T-helper 1 cell treated with Interleukin-12 subunit alpha and Interleukin-12 subunit beta and Interleukin-4 antibody, amounts not matched to agents 30 μg/mL and 1 μg/mL, for 36 hours (primary cell): ENCODE results near the gene SH2D3A.
"Not testable (repeated sequence)": the region's sequence is repeated elsewhere in the genome, so short reads cannot be mapped to it uniquely, and the experiment has no call there.

Experiments
- H3K27ac Mint-ChIP-seq: one replicate; pipeline ENCODE4 v1.8.0; 2021; ENCODE audit warnings: mild to moderate bottlenecking, mixed read lengths
- H3K27me3 Mint-ChIP-seq: one replicate; pipeline ENCODE4 v1.8.0; 2021; ENCODE audit warnings: low read depth, mixed read lengths
- H3K36me3 Mint-ChIP-seq: one replicate; pipeline ENCODE4 v1.8.0; 2021; ENCODE audit warnings: low read depth, mixed read lengths
- H3K4me1 Mint-ChIP-seq: one replicate; pipeline ENCODE4 v1.8.0; 2021; ENCODE audit warnings: low read depth, mixed read lengths
- H3K4me3 Mint-ChIP-seq: one replicate; pipeline ENCODE4 v1.8.0; 2021; ENCODE audit warnings: mild to moderate bottlenecking, moderate library complexity, mixed read lengths
- H3K9me3 Mint-ChIP-seq: one replicate; pipeline ENCODE4 v1.8.0; 2021; ENCODE audit warnings: mixed read lengths

The SH2D3A gene

GRCh38 chr19:6767357-6768235, at the start of gene SH2D3A:
TSS of gene SH2D3A (minus strand) at chr19:6767435. CDS start at chr19:6763748, 3,687 bp downstream.
- H3K27me3 Mint-ChIP-seq, result no peaks in the 10 kb centered on the region
- H3K4me1 Mint-ChIP-seq, result peaks cover 37% of the 10 kb centered on the region
- H3K9me3 Mint-ChIP-seq, result no peaks in the 10 kb centered on the region
- H3K27ac Mint-ChIP-seq, result peak within 1 kb of the TSS; percentile 94
- H3K36me3 Mint-ChIP-seq, result peaks cover 4% of the 10 kb centered on the region
- peak within 1 kb of the TSS; percentile 92 for H3K4me3 Mint-ChIP-seq

DNA sequence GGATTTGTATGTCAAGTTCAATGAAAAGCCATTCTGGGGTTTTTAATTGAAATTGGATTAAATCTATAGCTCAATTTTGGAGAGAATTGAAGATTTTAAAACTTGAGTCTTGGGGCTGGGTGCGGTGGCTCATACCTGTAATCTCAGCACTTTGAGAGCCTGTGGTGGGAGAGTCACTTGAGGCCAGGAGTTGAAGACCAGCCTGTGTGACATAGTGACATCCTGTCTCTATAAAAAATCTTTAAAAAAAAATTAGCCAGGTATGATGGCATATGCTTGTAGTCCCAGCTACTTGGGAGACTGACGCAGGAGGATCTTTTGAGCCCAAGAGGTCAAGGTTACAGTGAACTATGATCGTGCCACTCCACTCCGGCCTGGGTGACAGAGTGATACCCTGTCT, 46.4 kb upstream of the SH2D3A start:
- no peak overlapping the region for H3K4me3 Mint-ChIP-seq
- peaks cover 52% of the 10 kb centered on the region for H3K4me1 Mint-ChIP-seq
- H3K27ac Mint-ChIP-seq, result peak overlapping the region; percentile 15
- H3K36me3 Mint-ChIP-seq, result peaks cover 48% of the 10 kb centered on the region
- H3K27me3 Mint-ChIP-seq, result no peaks in the 10 kb centered on the region
- H3K9me3 Mint-ChIP-seq, result peaks cover 7% of the 10 kb centered on the region

DNA sequence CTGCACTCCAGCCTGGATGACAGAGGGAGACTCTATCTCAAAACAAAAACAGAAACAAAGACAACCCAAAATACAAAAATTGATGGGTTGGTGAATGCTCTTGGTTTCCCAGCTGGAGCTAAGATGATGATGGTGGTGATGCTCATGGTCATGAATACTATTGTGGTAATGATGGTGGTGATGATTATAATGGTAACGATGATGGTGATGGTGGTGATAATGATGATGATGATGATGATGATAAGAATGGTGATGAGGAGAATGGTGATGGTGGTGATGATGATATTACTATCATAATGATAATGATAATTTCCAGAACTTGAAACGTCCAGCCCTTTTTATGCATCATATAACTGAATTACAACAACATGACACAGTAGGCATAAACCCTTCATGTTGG, 45.4 kb upstream of the SH2D3A start:
- no peaks in the 10 kb centered on the region for H3K27me3 Mint-ChIP-seq
- H3K4me1 Mint-ChIP-seq, result peaks cover 49% of the 10 kb centered on the region
- H3K4me3 Mint-ChIP-seq, result no peak overlapping the region

DNA sequence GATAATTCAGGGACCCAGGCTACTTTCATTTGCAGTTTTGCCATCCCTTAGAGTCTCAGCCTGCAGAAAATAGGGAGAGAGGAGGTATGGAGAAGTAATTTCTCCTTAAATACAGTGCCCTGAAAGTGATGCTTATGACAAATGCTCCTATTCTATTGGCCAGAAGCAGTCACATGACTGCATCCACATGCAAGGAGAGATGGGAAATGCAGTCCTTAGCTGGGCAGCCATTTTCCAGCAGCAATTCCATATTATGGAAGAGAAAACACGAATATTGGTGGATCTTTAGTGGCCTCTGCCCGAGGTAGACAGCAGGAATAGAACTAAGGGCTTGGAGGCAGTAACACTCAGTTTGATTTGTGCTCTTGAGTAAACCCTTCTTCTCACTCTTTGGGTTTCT, 44.7 kb upstream of the SH2D3A start:
- H3K9me3 Mint-ChIP-seq, result peaks cover 5% of the 10 kb centered on the region
- H3K4me1 Mint-ChIP-seq, result peaks cover 49% of the 10 kb centered on the region
- peak overlapping the region; percentile 4 for H3K27ac Mint-ChIP-seq
- no peak overlapping the region for H3K4me3 Mint-ChIP-seq
- no peaks in the 10 kb centered on the region for H3K27me3 Mint-ChIP-seq
- H3K36me3 Mint-ChIP-seq, result peaks cover 45% of the 10 kb centered on the region

More for the DNA sequence above, 45.4 kb upstream of the SH2D3A start:
- peaks cover 46% of the 10 kb centered on the region for H3K36me3 Mint-ChIP-seq
- H3K9me3 Mint-ChIP-seq, result peaks cover 5% of the 10 kb centered on the region
- H3K27ac Mint-ChIP-seq, result peak overlapping the region; percentile 4

DNA sequence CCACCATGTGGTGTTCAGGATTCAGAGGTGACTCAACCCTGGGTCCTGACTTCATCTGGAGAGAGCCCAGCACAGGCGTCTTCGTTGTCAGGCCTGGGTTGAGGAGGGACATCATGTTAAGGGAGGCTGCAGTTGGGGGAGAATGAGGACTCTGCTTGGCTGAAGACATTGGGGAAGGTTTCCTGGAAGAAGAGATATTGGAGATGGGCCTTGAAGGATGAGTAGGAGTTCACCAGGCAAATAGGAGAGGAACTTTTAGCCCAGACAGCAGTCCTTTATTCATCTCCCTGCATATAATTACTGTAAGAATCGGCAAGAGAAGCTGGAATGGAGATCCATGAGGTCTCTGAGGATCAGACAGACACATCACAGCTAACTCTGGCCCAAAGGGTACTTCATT, 44.1 kb upstream of the SH2D3A start:
- Mint-ChIP-seq H3K27me3 (no peaks in the 10 kb centered on the region), H3K36me3 (peaks cover 48% of the 10 kb centered on the region), H3K4me1 (peaks cover 51% of the 10 kb centered on the region), H3K4me3 (no peak overlapping the region), H3K9me3 (peaks cover 5% of the 10 kb centered on the region), H3K27ac (peak overlapping the region; percentile 43)

- H3K36me3 Mint-ChIP-seq, result peaks cover 38% of the 10 kb centered on the region
- peaks cover 5% of the 10 kb centered on the region for H3K9me3 Mint-ChIP-seq
- H3K27me3 Mint-ChIP-seq, result no peaks in the 10 kb centered on the region
- H3K27ac Mint-ChIP-seq, result peak overlapping the region; percentile 16
- H3K4me1 Mint-ChIP-seq, result peaks cover 42% of the 10 kb centered on the region
- H3K4me3 Mint-ChIP-seq, result no peak overlapping the region
Observed at GRCh38 chr19:6809262-6809661, 42.0 kb upstream of the SH2D3A start.

DNA sequence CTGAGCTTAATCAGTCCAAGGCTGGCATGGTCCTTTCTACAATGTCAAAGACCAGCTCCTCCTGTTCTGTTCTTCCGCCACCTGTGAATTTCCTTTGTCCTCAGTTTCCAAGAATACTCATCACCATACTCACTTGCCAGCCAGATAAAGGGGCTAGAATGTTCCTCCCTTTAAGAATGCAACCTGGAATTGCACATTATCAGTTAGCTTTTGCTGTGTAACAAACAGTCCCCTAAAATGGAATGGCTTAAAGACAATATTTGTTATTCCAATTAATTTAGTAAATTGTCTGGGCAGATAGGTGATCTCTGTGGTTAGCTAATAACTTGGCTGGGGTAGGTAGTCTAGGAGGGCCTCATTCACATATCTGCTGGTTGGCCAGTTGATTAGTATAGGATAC, 41.3 kb upstream of the SH2D3A start:
- Mint-ChIP-seq H3K4me1 (peaks cover 38% of the 10 kb centered on the region), H3K27me3 (no peaks in the 10 kb centered on the region), H3K4me3 (no peak overlapping the region), H3K9me3 (peaks cover 5% of the 10 kb centered on the region), H3K36me3 (peaks cover 33% of the 10 kb centered on the region), H3K27ac (peak overlapping the region; percentile 29)

GRCh38 chr19:6807291-6807690, 40.1 kb upstream of the SH2D3A start:
- H3K9me3 Mint-ChIP-seq, result peaks cover 5% of the 10 kb centered on the region
- no peak overlapping the region for H3K4me3 Mint-ChIP-seq
- no peaks in the 10 kb centered on the region for H3K27me3 Mint-ChIP-seq
- H3K27ac Mint-ChIP-seq, result no peak overlapping the region
- H3K36me3 Mint-ChIP-seq, result peaks cover 30% of the 10 kb centered on the region
- H3K4me1 Mint-ChIP-seq, result peaks cover 40% of the 10 kb centered on the region

DNA sequence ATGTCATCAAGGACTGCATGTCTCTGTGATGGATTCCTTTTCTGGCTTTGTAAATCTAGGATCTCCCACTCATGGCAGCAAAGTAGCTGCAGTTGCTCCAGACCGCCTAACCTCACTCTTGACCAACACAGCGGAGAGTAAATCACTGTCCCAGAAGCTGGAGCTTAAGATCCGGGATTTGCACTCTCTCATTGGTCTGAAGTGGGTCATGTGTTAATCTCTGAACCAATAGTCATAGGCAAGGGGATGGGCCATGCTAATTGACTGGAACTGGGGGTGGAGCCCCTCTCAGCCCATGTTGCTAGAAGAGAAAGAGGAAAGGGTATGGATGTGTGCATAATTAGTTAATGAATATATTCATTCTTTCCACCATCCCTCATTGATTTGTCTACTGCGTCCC, 39.3 kb upstream of the SH2D3A start:
- Mint-ChIP-seq H3K4me3 (no peak overlapping the region), H3K27ac (peak overlapping the region; percentile 4), H3K27me3 (no peaks in the 10 kb centered on the region), H3K9me3 (peaks cover 5% of the 10 kb centered on the region), H3K36me3 (peaks cover 24% of the 10 kb centered on the region), H3K4me1 (peaks cover 40% of the 10 kb centered on the region)

DNA sequence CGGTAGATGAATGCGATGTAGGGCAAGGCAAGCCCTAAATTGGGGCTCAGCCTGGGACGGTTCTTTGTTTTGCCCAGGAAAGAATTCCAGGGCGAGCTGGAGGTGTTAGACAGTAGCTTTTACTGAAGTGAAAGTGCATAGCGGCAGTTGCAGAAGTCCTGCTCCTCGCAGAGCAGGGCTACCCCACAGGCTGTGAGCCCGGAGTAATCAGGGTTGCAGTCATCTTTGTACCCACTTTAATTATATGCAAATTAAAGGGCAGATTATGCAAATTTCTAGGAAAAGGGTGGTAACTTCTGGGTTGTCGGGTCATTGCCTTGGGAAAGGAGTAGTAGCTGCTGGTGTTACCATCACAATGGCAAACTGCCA, 35.8 kb upstream of the SH2D3A start:
- Mint-ChIP-seq H3K4me1 (peaks cover 48% of the 10 kb centered on the region), H3K27me3 (no peaks in the 10 kb centered on the region), H3K27ac (peak overlapping the region; percentile 94), H3K36me3 (peaks cover 23% of the 10 kb centered on the region), H3K9me3 (no peaks in the 10 kb centered on the region), H3K4me3 (peak overlapping the region; percentile 84)

DNA sequence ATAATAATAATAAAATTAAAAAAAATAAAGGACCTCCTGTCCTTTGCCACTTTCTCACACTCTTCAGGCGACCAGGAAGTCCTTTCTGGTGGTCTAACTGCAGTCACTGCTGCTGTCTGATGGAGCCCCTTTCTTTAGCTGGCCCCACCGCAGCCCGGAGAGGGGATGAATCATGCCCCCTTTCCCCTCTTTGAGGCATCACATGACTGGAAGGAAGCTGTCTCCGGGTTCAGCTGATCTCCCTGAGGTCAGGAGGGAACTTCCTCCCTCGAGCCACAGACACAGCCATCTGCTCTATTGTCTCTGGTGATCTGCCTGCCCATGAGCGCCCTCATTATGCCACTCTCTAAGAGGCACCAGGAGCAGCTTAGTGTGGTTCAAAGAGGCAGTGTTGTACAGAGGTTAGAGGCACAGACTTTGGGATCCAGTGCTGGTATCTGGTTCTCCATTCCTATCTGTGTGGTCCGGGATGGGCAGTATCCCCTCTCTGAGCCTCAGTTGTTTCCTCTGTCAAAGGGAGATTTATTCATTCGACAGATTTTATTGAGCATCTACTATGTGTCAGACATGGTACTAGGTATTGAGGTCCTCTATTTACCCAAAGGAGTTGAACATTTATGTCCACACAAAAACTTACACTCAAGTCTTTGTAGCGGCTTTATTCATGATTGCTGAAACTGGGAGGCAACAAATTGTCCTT, 35.3 kb upstream of the SH2D3A start:
- Mint-ChIP-seq H3K4me1 (peaks cover 48% of the 10 kb centered on the region), H3K27ac (peak overlapping the region; percentile 94), H3K9me3 (no peaks in the 10 kb centered on the region), H3K27me3 (no peaks in the 10 kb centered on the region), H3K4me3 (peak overlapping the region; percentile 84), H3K36me3 (peaks cover 23% of the 10 kb centered on the region)

DNA sequence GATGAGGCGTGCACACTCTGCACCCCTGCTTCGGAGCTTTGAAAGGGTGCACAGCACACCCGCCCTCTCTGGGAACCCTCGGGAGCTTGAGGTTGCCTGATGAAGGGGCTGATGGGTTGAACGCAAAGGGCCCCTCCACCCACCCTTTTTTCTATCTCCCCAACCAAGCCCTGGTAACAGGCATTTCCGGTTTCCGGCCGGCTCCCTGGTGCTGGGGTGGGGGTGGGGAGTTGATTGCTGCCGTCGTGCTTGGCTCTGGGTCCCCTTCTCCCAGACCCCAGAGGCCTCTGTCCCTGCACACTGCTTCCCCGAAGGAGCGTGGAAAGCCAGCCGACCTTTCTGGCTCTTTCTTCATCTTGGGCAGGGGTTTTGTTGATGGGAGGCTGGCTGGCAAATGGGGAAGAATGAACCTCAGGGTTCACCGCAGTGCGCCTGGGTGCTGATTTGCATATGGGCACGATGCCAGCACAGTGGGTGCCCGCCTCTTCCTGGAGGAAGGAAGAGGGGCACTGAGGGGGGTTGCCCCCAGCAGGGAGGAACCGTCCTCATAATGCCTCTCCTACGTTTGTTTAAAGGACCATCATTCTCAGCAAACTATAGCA, 34.4 kb upstream of the SH2D3A start:
- no peaks in the 10 kb centered on the region for H3K27me3 Mint-ChIP-seq
- peak overlapping the region; percentile 97 for H3K27ac Mint-ChIP-seq
- peaks cover 52% of the 10 kb centered on the region for H3K4me1 Mint-ChIP-seq
- peaks cover 21% of the 10 kb centered on the region for H3K36me3 Mint-ChIP-seq
- no peaks in the 10 kb centered on the region for H3K9me3 Mint-ChIP-seq
- peak overlapping the region; percentile 88 for H3K4me3 Mint-ChIP-seq

DNA sequence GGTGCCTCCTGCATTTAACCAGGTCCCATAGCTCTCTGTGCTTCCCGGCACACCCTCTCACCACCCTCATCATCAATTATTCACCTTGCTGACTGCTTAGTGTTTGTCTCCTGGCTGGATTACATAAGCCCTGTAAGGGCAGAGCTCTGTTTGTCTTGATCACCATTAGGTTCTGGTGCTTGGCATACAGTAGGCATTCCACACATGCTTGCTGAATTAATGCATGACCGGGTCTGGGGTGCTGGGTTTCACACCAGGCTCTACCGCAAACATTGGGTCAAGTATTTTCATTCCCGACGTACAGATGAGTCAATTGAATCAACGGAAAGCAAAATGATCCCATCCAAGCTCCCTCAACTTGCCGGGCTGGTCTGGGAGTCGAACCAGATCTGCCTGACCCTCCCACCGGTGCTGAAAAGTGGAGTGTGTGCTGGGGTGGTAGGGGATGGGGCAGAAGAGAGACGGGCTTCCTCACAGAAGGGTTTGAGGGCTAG, 33.8 kb upstream of the SH2D3A start:
- peaks cover 53% of the 10 kb centered on the region for H3K4me1 Mint-ChIP-seq
- peaks cover 21% of the 10 kb centered on the region for H3K36me3 Mint-ChIP-seq
- peak overlapping the region; percentile 88 for H3K4me3 Mint-ChIP-seq
- peak overlapping the region; percentile 97 for H3K27ac Mint-ChIP-seq
- no peaks in the 10 kb centered on the region for H3K9me3 Mint-ChIP-seq
- no peaks in the 10 kb centered on the region for H3K27me3 Mint-ChIP-seq

- Mint-ChIP-seq H3K36me3 (peaks cover 27% of the 10 kb centered on the region), H3K4me3 (peak overlapping the region; percentile 88), H3K27ac (peak overlapping the region; percentile 97), H3K4me1 (peaks cover 57% of the 10 kb centered on the region)
- not testable (repeated sequence) for H3K9me3 Mint-ChIP-seq, H3K27me3 Mint-ChIP-seq
Observed at GRCh38 chr19:6800160-6800790, 33.0 kb upstream of the SH2D3A start.
